Peyer's patch (tissue), 4 donors: Measurements from ENCODE around the gene OCA2. TPM values are rescaled to one million over a fixed set of nuclear protein-coding genes. Genes with fewer than 3 reads are reported as not detected.

Source experiments
- DNase-seq, 3 donors: peaks; one replicate each; pipeline ENCODE4 v3.0.0-alpha.2; 2017 to 2019
- H3K27ac ChIP-seq, 4 donors: fragments of 200-600 bp; sonication (generic); one replicate each; pipeline ENCODE4 v1.5.1; 2016 to 2019
- H3K27me3 ChIP-seq, 2 donors: fragments of 200-600 bp; sonication (generic); one replicate each; pipeline ENCODE4 v1.5.1; 2019
- H3K36me3 ChIP-seq, 3 donors: fragments of 200-600 bp; sonication (generic); one replicate each; pipeline ENCODE4 v1.5.1; 2016 to 2019
- H3K4me1 ChIP-seq, 4 donors: fragments of 200-600 bp; sonication (generic); one replicate each; pipeline ENCODE4 v1.5.1; 2016 to 2019
- H3K4me3 ChIP-seq, 4 donors: fragments of 200-600 bp; sonication (generic); 1 replicate in 3 of 4; 2 replicates in 1 of 4; pipeline ENCODE4 v1.5.1; 2016 to 2019; ENCODE audit warnings: mild to moderate bottlenecking in 1 of 4
- H3K9me3 ChIP-seq, 4 donors: fragments of 200-600 bp; sonication (generic); one replicate each; pipeline ENCODE4 v1.5.1; 2016 to 2019; ENCODE audit warnings: mild to moderate bottlenecking in 1 of 4
- POLR2A ChIP-seq, 2 donors: fragments of 450-650 bp; IDR thresholded peaks; one replicate each; pipeline ENCODE4 v1.5.1; 2017; ENCODE audit warnings: antibody characterized with exemption in 2 of 2, mild to moderate bottlenecking in 2 of 2, moderate library complexity in 2 of 2
- total RNA-seq, 4 donors: library from RNA; depleted of rRNA; stranded (reverse); fragments of >200 nt; gene quantifications; one replicate each; pipeline ENCODE4 v1.1.0, GENCODE V29; 2016
- TF ChIP-seq, protein P1 (sequence below), 6 experiments: fragments of 450-650 bp in 4 of 6; fragments of 200-600 bp in 2 of 6; sonication (generic) in 1 of 6; IDR thresholded peaks; one replicate each; pipeline ENCODE4 v1.5.1; 2017 to 2019; ENCODE audit warnings: antibody characterized with exemption in 6 of 6, mild to moderate bottlenecking in 3 of 6, moderate library complexity in 1 of 6

Gene OCA2
- total RNA-seq, 4 donors from 2014 or later = 1.4 to 3.0 TPM; not detected in 2

GRCh38 chr15:27706300-27706699 is 392.8 kb downstream of the OCA2 start:
- Histone ChIP-seq H3K36me3 (no peaks in the 10 kb centered on the region), H3K27ac (no peak overlapping the region), H3K4me3 (no peak overlapping the region), H3K9me3 (peaks cover 0 to 10% (median 0%) of the 10 kb centered on the region in 4 donors), H3K27me3 (no peaks in the 10 kb centered on the region), H3K4me1 (no peaks in the 10 kb centered on the region)
- DNase-seq = no peak
- TF ChIP-seq POLR2A (IDR thresholded peaks at IDR 0.05) = no peak
- TF ChIP-seq, protein P1, sequence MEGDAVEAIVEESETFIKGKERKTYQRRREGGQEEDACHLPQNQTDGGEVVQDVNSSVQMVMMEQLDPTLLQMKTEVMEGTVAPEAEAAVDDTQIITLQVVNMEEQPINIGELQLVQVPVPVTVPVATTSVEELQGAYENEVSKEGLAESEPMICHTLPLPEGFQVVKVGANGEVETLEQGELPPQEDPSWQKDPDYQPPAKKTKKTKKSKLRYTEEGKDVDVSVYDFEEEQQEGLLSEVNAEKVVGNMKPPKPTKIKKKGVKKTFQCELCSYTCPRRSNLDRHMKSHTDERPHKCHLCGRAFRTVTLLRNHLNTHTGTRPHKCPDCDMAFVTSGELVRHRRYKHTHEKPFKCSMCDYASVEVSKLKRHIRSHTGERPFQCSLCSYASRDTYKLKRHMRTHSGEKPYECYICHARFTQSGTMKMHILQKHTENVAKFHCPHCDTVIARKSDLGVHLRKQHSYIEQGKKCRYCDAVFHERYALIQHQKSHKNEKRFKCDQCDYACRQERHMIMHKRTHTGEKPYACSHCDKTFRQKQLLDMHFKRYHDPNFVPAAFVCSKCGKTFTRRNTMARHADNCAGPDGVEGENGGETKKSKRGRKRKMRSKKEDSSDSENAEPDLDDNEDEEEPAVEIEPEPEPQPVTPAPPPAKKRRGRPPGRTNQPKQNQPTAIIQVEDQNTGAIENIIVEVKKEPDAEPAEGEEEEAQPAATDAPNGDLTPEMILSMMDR (IDR thresholded peaks at IDR 0.05) = no peak

DNA sequence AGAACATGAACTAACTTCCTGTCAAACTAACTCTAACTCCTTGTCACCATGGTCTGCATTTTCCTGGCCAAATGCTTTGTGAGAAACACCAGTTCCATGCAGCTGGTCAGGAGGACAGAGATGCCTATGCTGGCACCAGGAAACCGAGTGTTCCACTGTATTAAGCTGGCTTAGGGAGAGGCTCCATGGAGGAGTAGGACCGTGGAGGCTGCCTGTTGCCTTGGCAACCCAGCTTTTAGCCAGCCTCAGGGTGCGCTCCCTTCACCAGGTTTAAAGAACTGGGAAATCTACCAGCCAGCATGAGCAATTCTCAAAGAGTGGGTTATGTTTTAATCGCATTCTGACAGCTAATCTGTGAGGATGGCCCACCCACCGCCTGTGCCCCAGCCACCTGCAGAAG is 394.1 kb downstream of the OCA2 start:
- no peak overlapping the region for H3K4me3 ChIP-seq
- H3K27ac ChIP-seq = no peak overlapping the region
- no peaks in the 10 kb centered on the region for H3K27me3 ChIP-seq
- H3K36me3 ChIP-seq = no peaks in the 10 kb centered on the region
- no peaks in the 10 kb centered on the region for H3K4me1 ChIP-seq
- TF ChIP-seq, protein P1 (IDR thresholded peaks at IDR 0.05) = no peak
- no peak for TF ChIP-seq POLR2A (IDR thresholded peaks at IDR 0.05)
- DNase-seq = no peak
- H3K9me3 ChIP-seq = peaks cover 0 to 10% (median 0%) of the 10 kb centered on the region in 4 donors

Other genes starting within 250 kb of the OCA2 start
- gene HERC2, start 222.9 kb upstream of the OCA2 start, total RNA-seq = 100 to 1,000 TPM in 2 of 4 donors, 10 to 100 TPM in 2; 54.6 to 112 (median 100) TPM